Right lobe of liver (tissue), 4 donors: ENCODE data around the gene KSR2.

Experiments used
- CTCF ChIP-seq, 4 donors: fragments of 200-600 bp in 3 of 4; fragments of 450-650 bp in 1 of 4; IDR thresholded peaks; one replicate each; pipeline versions ENCODE4 v1.5.1 to v1.8.0; 2016 to 2022; ENCODE audit warnings: antibody characterized with exemption in 4 of 4, mild to moderate bottlenecking in 2 of 4
- POLR2A ChIP-seq: fragments of 450-650 bp; IDR thresholded peaks from one replicate; pipeline ENCODE4 v1.6.1; 2017; ENCODE audit warnings: antibody characterized with exemption, mild to moderate bottlenecking
- donor health status: DM: no; HTN: no; CAD: no.
- donor health status: DM: no; HTN: no; CAD: no.
- donor health status: DM: no; HTN: yes; CAD: no.

- TF ChIP-seq CTCF (IDR thresholded peaks at IDR 0.05) = no peak
- no peak for TF ChIP-seq POLR2A
Measured at GRCh38 chr12:117440384-117440783, 528.4 kb downstream of the KSR2 start.
